Endothelial cell of umbilical vein (primary cell): ENCODE data around the gene MYO1B. TPM values are rescaled to one million over a fixed set of nuclear protein-coding genes. Genes with fewer than 3 reads are reported as not detected.

Experiments
- BruUV-seq: library from RNA; stranded (reverse); fragments of 400-500 nt; replicated peaks from 2 replicates; lab custom pipeline; 2021; lab: Mats Ljungman, UMichigan
- CTCF ChIA-PET: fragments of 300-600, 350-600 bp; sonication (Branson Sonifier 250); formaldehyde crosslinking; loops from one replicate; lab custom pipeline; 2021; ENCODE audit warnings: antibody characterized with exemption, inconsistent platforms; lab: Charles Lee
- POLR2A ChIA-PET: fragments of 300-600, 350-600 bp; sonication (Branson Sonifier 250); formaldehyde crosslinking; loops from one replicate; lab custom pipeline; 2021; ENCODE audit warnings: antibody characterized with exemption, inconsistent platforms; lab: Charles Lee
- DNase-seq: peaks from one replicate; pipeline ENCODE4 v3.0.0-alpha.2; 2011; ENCODE audit warnings: low read depth, low spot score
- FAIRE-seq: peaks from 2 replicates; lab custom pipeline; 2011; peaks lifted over from hg19 to GRCh38; lab: Jason Lieb, UNC
- H2AFZ ChIP-seq: 2 replicates; pipeline ENCODE4 v1.6.0; 2012; ENCODE audit warnings: low read depth, low read length, control low read depth, inconsistent platforms
- H3K27ac ChIP-seq: 2 replicates; pipeline ENCODE4 v1.5.1; 2011; ENCODE audit warnings: low read depth, mild to moderate bottlenecking, control low read depth, low read length, moderate library complexity; ENCODE audit not compliant: insufficient read depth
- H3K27me3 ChIP-seq, 2 experiments: 2 replicates each; pipeline versions ENCODE4 v1.6.0 to v1.6.1; 2011; ENCODE audit warnings: low read length in 2 of 2, mixed read lengths in 1 of 2; ENCODE audit not compliant: control insufficient read depth in 2 of 2, insufficient read depth in 2 of 2
- H3K36me3 ChIP-seq, 2 experiments: 2 replicates in 1 of 2; 3 replicates in 1 of 2; pipeline ENCODE4 v1.5.1; 2011; ENCODE audit warnings: low read length in 2 of 2, mild to moderate bottlenecking in 1 of 2, moderate library complexity in 1 of 2; ENCODE audit not compliant: control insufficient read depth in 2 of 2, insufficient read depth in 2 of 2; ENCODE audit errors: extremely low read depth in 1 of 2
- H3K4me1 ChIP-seq: 3 replicates; pipeline ENCODE4 v1.5.1; 2011; ENCODE audit warnings: mild to moderate bottlenecking, low read length; ENCODE audit not compliant: control insufficient read depth, insufficient read depth; ENCODE audit errors: extremely low read depth
- H3K4me2 ChIP-seq: 2 replicates; pipeline ENCODE4 v1.6.1; 2011; ENCODE audit warnings: low read length, control low read depth, mixed read lengths; ENCODE audit not compliant: insufficient read depth
- H3K4me3 ChIP-seq, 3 experiments: fragments of 200-600 bp in 1 of 3; sonication (generic), shearing (Covaris generic) in 1 of 3; replicated peaks in 1 of 3; 2 replicates each; pipeline ENCODE4 v1.5.1; 2011 to 2016; ENCODE audit warnings: control low read depth in 3 of 3, low read length in 3 of 3, mild to moderate bottlenecking in 2 of 3, inconsistent platforms in 1 of 3, low read depth in 1 of 3, moderate library complexity in 1 of 3; ENCODE audit not compliant: insufficient read depth in 1 of 3
- H3K79me2 ChIP-seq: 2 replicates; pipeline ENCODE4 v1.6.0; 2012; ENCODE audit warnings: low read length, inconsistent platforms; ENCODE audit not compliant: control insufficient read depth, insufficient read depth
- H3K9ac ChIP-seq: replicated peaks from 2 replicates; pipeline ENCODE3; 2011; ENCODE audit warnings: low read length, control low read depth; ENCODE audit not compliant: insufficient read depth; ENCODE audit errors: extremely low read depth
- H3K9me1 ChIP-seq: replicated peaks from 3 replicates; pipeline ENCODE4 v1.6.0; 2011; ENCODE audit warnings: mild to moderate bottlenecking, low read length; ENCODE audit not compliant: control insufficient read depth, insufficient read depth; ENCODE audit errors: extremely low read depth
- H3K9me3 ChIP-seq: replicated peaks from 2 replicates; pipeline ENCODE4 v1.5.1; 2012; ENCODE audit warnings: low read length, inconsistent platforms; ENCODE audit not compliant: control insufficient read depth, insufficient read depth
- H4K20me1 ChIP-seq: replicated peaks from 2 replicates; pipeline ENCODE3; 2011; ENCODE audit warnings: mild to moderate bottlenecking, low read length; ENCODE audit not compliant: control insufficient read depth, insufficient read depth; ENCODE audit errors: extremely low read depth
- EZH2 ChIP-seq: IDR thresholded peaks from 2 replicates; pipeline ENCODE4 v1.6.1; 2012; ENCODE audit warnings: borderline replicate concordance, low read depth, mild to moderate bottlenecking, moderate library complexity, low read length, inconsistent platforms; ENCODE audit not compliant: severe bottlenecking
- JUN ChIP-seq: IDR thresholded peaks from 2 replicates; pipeline ENCODE4 v1.6.1; 2011; ENCODE audit warnings: borderline replicate concordance, low read depth; ENCODE audit not compliant: insufficient read length, insufficient read depth
- MAX ChIP-seq: IDR thresholded peaks from 2 replicates; pipeline ENCODE4 v1.6.1; 2011; ENCODE audit not compliant: insufficient read depth, insufficient read length
- MYC ChIP-seq: IDR thresholded peaks from one replicate; pipeline ENCODE4 v1.6.1; 2011; ENCODE audit warnings: mild to moderate bottlenecking, low read depth, low read length
- POLR2A ChIP-seq: IDR thresholded peaks from 2 replicates; pipeline ENCODE4 v1.6.1; 2012; ENCODE audit warnings: low read depth, mild to moderate bottlenecking, control low read depth, low read length
- POLR2AphosphoS5 ChIP-seq: IDR thresholded peaks from 2 replicates; pipeline ENCODE4 v1.6.1; 2012; ENCODE audit warnings: low read depth, mild to moderate bottlenecking, control low read depth, low read length, moderate library complexity; ENCODE audit not compliant: insufficient read depth
- dilution Hi-C: fragments of 300-500 bp; cut with MboI; formaldehyde crosslinking; loops from one replicate; pipeline ENCODE4 v1.15.0; 2019; ENCODE audit warnings: low sequenced_read_pairs; ENCODE audit not compliant: extremely low pct_ligation_motif_present
- intact Hi-C: fragments of 100-400 bp; cut with micrococcal nuclease; formaldehyde crosslinking; loops from one replicate; pipeline ENCODE4 v1.10.0; 2022
- polyA plus RNA-seq, 4 experiments: library from polyadenylated mRNA; depleted of rRNA in 3 of 4; stranded (reverse) in 3 of 4; unstranded in 1 of 4; fragments of >200 nt; gene quantifications; 2 replicates each; pipeline versions ENCODE4 v1.2.1 to v1.2.3, GENCODE V29; 2011 to 2012; ENCODE audit warnings: missing spikeins in 1 of 4
- total RNA-seq: library from RNA; stranded (reverse); gene quantifications from 2 replicates; pipeline ENCODE4 v1.2.3, GENCODE V29; 2021
- TF ChIP-seq, protein P1 (sequence below), 2 donors: IDR thresholded peaks; 1 replicate in 1 of 2; 2 replicates in 1 of 2; pipeline ENCODE4 v1.5.1; 2011; ENCODE audit warnings: low read length in 2 of 2, mild to moderate bottlenecking in 2 of 2, moderate library complexity in 2 of 2, control low read depth in 1 of 2, inconsistent platforms in 1 of 2, low read depth in 1 of 2; ENCODE audit not compliant: insufficient read depth in 1 of 2; ENCODE audit errors: extremely low read depth in 1 of 2

MYO1B gene
- total and polyA plus RNA-seq, 2 donors (not counting 3 experiments of a cell fraction or from before 2014, with no cell fraction given) = 8.7 to 51.1 TPM

DNA sequence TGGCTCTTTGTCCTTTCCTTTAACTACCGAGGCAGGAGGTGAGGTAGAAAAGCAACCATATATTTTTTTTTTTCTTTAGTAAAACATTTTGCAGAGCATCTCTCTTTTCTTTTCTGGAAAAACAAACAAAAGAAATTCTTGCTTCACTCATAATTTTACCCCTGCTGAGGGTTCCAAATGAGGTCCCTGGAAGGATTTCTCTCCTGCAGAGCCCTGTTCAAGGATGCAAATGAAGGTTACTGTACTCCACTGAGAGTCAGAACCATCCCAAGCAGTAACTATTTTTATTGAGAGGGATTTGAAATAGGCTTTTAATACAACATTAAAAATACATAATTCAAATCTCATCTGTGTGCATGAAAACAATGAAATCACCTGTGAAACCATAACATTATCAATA, 19.5 kb upstream of the MYO1B start:
- no peaks in the 10 kb centered on the region for H3K79me2 ChIP-seq
- FAIRE-seq (no peak), DNase-seq (no peak)
- H3K4me1 ChIP-seq = no peaks in the 10 kb centered on the region
- H3K4me2 ChIP-seq = no peak overlapping the region
- dilution Hi-C loops = no loop called here
- H3K27me3 ChIP-seq = no peaks in the 10 kb centered on the region
- no TSS peak for BruUV-seq
- no peak overlapping the region for H3K27ac ChIP-seq
- no peaks in the 10 kb centered on the region for H4K20me1 ChIP-seq
- H2AFZ ChIP-seq = no peak overlapping the region
- ChIA-PET CTCF (interaction anchor here (1.0 to 1.4 kb wide), 3 partner anchors 8 to 296 kb away, joined by 3 to 4 read pairs (median 3); no protein-coding TSS in a partner anchor), POLR2A (no interaction called here)
- no peak overlapping the region for H3K9ac ChIP-seq
- no peaks in the 10 kb centered on the region for H3K9me3 ChIP-seq
- H3K4me3 ChIP-seq = no peak overlapping the region
- intact Hi-C loops = no loop called here
- no peak for TF ChIP-seq EZH2
- no peak for TF ChIP-seq MAX
- no peak for TF ChIP-seq POLR2AphosphoS5
- TF ChIP-seq, protein P1, sequence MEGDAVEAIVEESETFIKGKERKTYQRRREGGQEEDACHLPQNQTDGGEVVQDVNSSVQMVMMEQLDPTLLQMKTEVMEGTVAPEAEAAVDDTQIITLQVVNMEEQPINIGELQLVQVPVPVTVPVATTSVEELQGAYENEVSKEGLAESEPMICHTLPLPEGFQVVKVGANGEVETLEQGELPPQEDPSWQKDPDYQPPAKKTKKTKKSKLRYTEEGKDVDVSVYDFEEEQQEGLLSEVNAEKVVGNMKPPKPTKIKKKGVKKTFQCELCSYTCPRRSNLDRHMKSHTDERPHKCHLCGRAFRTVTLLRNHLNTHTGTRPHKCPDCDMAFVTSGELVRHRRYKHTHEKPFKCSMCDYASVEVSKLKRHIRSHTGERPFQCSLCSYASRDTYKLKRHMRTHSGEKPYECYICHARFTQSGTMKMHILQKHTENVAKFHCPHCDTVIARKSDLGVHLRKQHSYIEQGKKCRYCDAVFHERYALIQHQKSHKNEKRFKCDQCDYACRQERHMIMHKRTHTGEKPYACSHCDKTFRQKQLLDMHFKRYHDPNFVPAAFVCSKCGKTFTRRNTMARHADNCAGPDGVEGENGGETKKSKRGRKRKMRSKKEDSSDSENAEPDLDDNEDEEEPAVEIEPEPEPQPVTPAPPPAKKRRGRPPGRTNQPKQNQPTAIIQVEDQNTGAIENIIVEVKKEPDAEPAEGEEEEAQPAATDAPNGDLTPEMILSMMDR (IDR thresholded peaks at IDR 0.05; ENCODE audit: extremely low read depth in 1 of 2, insufficient read depth in 1 of 2, low read depth in 1 of 2, low read length in 2 of 2) = no peak
- TF ChIP-seq POLR2A = no peak
- TF ChIP-seq JUN = no peak
- no peak for TF ChIP-seq MYC
- H3K9me1 ChIP-seq = no peaks in the 10 kb centered on the region
- no peaks in the 10 kb centered on the region for H3K36me3 ChIP-seq
